GM12878 (cell line): ENCODE results near the gene CCDC14. TPM values are rescaled to one million over a fixed set of nuclear protein-coding genes. Genes with fewer than 3 reads are reported as not detected.
"Not testable (repeated sequence)": the region's sequence is repeated elsewhere in the genome, so short reads cannot be mapped to it uniquely, and the experiment has no call there.

Experiments used
- ATAC-seq: fragments of 200-7000 bp; cut with Tn5 transposase; 3 replicates; pipeline ENCODE4 v1.9.1; 2020; ENCODE audit warnings: mild to moderate bottlenecking, moderate library complexity
- BruUV-seq: library from RNA; stranded (reverse); fragments of 400-500 nt; replicated peaks from 2 replicates; lab custom pipeline; 2021; lab: Mats Ljungman, UMichigan
- CTCF ChIA-PET: fragments of 300-600 bp; sonication (Branson Sonifier 250); formaldehyde crosslinking; extraction: SDS; loops from one replicate; lab custom pipeline; 2021; ENCODE audit warnings: inconsistent platforms; lab: Yijun Ruan, JAX
- POLR2A ChIA-PET: fragments of 350-600 bp; formaldehyde crosslinking; extraction: SDS; loops from one replicate; lab custom pipeline; 2021; ENCODE audit warnings: inconsistent platforms; lab: Charles Lee
- RAD21 ChIA-PET: fragments of 300-600 bp; sonication (Branson Sonifier 250); formaldehyde crosslinking; loops from one replicate; lab custom pipeline; 2023; ENCODE audit warnings: antibody characterized with exemption; ENCODE audit not compliant: unreplicated experiment; lab: Charles Lee
- SMC1A ChIA-PET: fragments of 300-600 bp; sonication (Branson Sonifier 250); formaldehyde crosslinking; loops from one replicate; lab custom pipeline; 2023; ENCODE audit not compliant: unreplicated experiment, uncharacterized antibody; lab: Charles Lee
- DNase-seq: peaks from one replicate; pipeline ENCODE4 v3.0.0-alpha.2; 2011; ENCODE audit warnings: low read depth, low spot score
- FAIRE-seq: peaks from 3 replicates; lab custom pipeline; 2011; peaks lifted over from hg19 to GRCh38; lab: Jason Lieb, UNC
- H2AFZ ChIP-seq: 2 replicates; pipeline ENCODE4 v1.6.0; 2011; ENCODE audit warnings: low read depth, low read length, control low read depth; ENCODE audit not compliant: control insufficient read depth
- H3K27ac ChIP-seq: 2 replicates; pipeline ENCODE4 v1.5.1; 2011; ENCODE audit warnings: control low read depth; ENCODE audit not compliant: control insufficient read depth, insufficient read depth
- H3K27me3 ChIP-seq, 2 experiments: replicated peaks in 1 of 2; 2 replicates each; pipeline versions ENCODE4 v1.6.0 to v1.6.1; 2011; ENCODE audit warnings: low read length in 1 of 2; ENCODE audit not compliant: control insufficient read depth in 2 of 2, insufficient read depth in 2 of 2
- H3K36me3 ChIP-seq, 2 experiments: 2 replicates each; pipeline ENCODE4 v1.5.1; 2011; ENCODE audit warnings: low read length in 1 of 2; ENCODE audit not compliant: control insufficient read depth in 2 of 2, insufficient read depth in 2 of 2
- H3K4me1 ChIP-seq: 2 replicates; pipeline ENCODE4 v1.6.1; 2011; ENCODE audit warnings: mild to moderate bottlenecking, low read length, moderate library complexity, mixed read lengths; ENCODE audit not compliant: control insufficient read depth, insufficient read depth
- H3K4me2 ChIP-seq: 2 replicates; pipeline ENCODE4 v1.6.0; 2011; ENCODE audit warnings: control low read depth; ENCODE audit not compliant: control insufficient read depth, insufficient read depth
- H3K4me3 ChIP-seq: fragments of 200-600 bp; sonication (generic); 2 replicates; pipeline ENCODE4 v1.5.1; 2016
- H3K79me2 ChIP-seq: 2 replicates; pipeline ENCODE4 v1.6.0; 2011; ENCODE audit warnings: low read length; ENCODE audit not compliant: control insufficient read depth, insufficient read depth
- H3K9ac ChIP-seq: 2 replicates; pipeline ENCODE4 v1.8.0; 2011; ENCODE audit warnings: low read length, control low read depth, mixed read lengths; ENCODE audit not compliant: control insufficient read depth, insufficient read depth
- H3K9me3 ChIP-seq: replicated peaks from 3 replicates; pipeline ENCODE4 v1.5.1; 2011; ENCODE audit warnings: mild to moderate bottlenecking, low read length; ENCODE audit not compliant: control insufficient read depth, insufficient read depth
- H4K20me1 ChIP-seq: 2 replicates; pipeline ENCODE4 v1.6.0; 2011; ENCODE audit not compliant: control insufficient read depth, insufficient read depth
- CHD1 ChIP-seq: IDR thresholded peaks from 2 replicates; pipeline ENCODE4 v1.6.1; 2012; ENCODE audit warnings: low read depth, low read length, improper control_type of control experiment
- GATAD2B ChIP-seq: fragments of 450-650 bp; conservative IDR thresholded peaks from 2 replicates; pipeline ENCODE4 v1.6.1; 2017; ENCODE audit warnings: low read depth, mild to moderate bottlenecking, moderate library complexity
- KLF5 ChIP-seq: fragments of 450-650 bp; IDR thresholded peaks from 2 replicates; pipeline ENCODE4 v1.6.1; 2014; ENCODE audit warnings: mild to moderate bottlenecking; ENCODE audit not compliant: partially characterized antibody
- SMAD1 ChIP-seq: fragments of 450-650 bp; IDR thresholded peaks from 2 replicates; pipeline ENCODE4 v1.6.1; 2018; ENCODE audit warnings: mild to moderate bottlenecking, low read depth; ENCODE audit not compliant: partially characterized antibody
- SREBF2 ChIP-seq: IDR thresholded peaks from 2 replicates; pipeline ENCODE4 v1.6.1; 2012; ENCODE audit warnings: mild to moderate bottlenecking, low read length
- WGBS: methylation state at CpG from one replicate; pipeline ENCODE4 v1.1.6; 2016; ENCODE audit warnings: low lambda C conversion rate; ENCODE audit not compliant: insufficient replicate concordance, insufficient coverage; ENCODE audit errors: missing lambda C conversion rate; 5-methylcytosine and 5-hydroxymethylcytosine counted together
- in situ Hi-C: fragments of 300-500 bp; cut with MboI; formaldehyde crosslinking; loops from 9 replicates; pipeline ENCODE4 v1.14.3; 2018; ENCODE audit warnings: mixed read lengths
- intact Hi-C: fragments of 100-400 bp; cut with micrococcal nuclease; formaldehyde crosslinking; loops from one replicate; pipeline ENCODE4 v1.14.2; 2022; ENCODE audit not compliant: unreplicated experiment
- polyA plus RNA-seq, 11 experiments: library from polyadenylated mRNA; depleted of rRNA in 4 of 11; unstranded in 6 of 11; stranded (reverse) in 5 of 11; fragments of >200 nt; fragmentation: Nextera tagmentation in 4 of 11; fragmentation: Illumina TruSeq in 1 of 11; extraction: Ambion mirVana in 4 of 11; extraction: Trizol in 1 of 11; gene quantifications; 1 replicate in 1 of 11; 2 replicates in 10 of 11; pipeline versions ENCODE4 v1.2.1 to v1.2.3, GENCODE V29; 2011 to 2016; ENCODE audit warnings: inconsistent platforms in 2 of 11, missing spikeins in 2 of 11, low read depth in 1 of 11
- total RNA-seq, 4 experiments: library from RNA; depleted of rRNA in 3 of 4; stranded (reverse); fragments of >200 nt in 3 of 4; fragmentation: Illumina TruSeq in 1 of 4; extraction: Trizol in 1 of 4; gene quantifications; 2 replicates each; pipeline versions ENCODE4 v1.2.1 to v1.2.3, GENCODE V29; 2013 to 2021
- TF ChIP-seq, protein P1 (sequence below): fragments of 450-650 bp; IDR thresholded peaks from 2 replicates; pipeline ENCODE4 v1.6.1; 2016; ENCODE audit warnings: mild to moderate bottlenecking

The CCDC14 gene
- total and polyA plus RNA-seq, 10 of the 15 experiments (the other 5 are each of a cell fraction or from before 2014, with no cell fraction given): 15.9 to 104 (median 43.0) TPM

DNA sequence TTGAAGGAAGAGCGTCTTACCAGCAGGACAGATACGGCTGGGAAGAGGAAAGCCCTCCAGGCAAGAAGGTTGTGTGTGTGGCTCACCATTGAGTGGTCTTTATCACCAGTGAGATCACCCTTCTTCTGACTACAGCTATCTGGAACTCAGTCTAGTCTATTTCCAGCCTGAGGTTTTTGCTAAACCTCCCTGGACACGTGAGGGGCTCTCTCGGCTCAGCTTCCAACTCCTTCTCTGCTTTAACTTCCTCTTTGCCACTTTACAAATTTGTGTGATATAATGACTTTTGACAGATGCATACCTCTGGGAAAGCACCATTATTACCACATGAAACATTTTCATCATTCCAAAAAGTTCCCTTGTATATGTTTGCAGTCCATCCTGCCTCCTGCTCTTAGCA is 46.2 kb upstream of the CCDC14 start (continued):
- TF ChIP-seq, protein P1, sequence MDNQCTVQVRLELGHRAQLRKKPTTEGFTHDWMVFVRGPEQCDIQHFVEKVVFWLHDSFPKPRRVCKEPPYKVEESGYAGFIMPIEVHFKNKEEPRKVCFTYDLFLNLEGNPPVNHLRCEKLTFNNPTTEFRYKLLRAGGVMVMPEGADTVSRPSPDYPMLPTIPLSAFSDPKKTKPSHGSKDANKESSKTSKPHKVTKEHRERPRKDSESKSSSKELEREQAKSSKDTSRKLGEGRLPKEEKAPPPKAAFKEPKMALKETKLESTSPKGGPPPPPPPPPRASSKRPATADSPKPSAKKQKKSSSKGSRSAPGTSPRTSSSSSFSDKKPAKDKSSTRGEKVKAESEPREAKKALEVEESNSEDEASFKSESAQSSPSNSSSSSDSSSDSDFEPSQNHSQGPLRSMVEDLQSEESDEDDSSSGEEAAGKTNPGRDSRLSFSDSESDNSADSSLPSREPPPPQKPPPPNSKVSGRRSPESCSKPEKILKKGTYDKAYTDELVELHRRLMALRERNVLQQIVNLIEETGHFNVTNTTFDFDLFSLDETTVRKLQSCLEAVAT: no peak
- no peak for TF ChIP-seq SREBF2
- TF ChIP-seq KLF5: no peak
- no peak for TF ChIP-seq SMAD1
- TF ChIP-seq GATAD2B: no peak
- TF ChIP-seq CHD1: no peak
- TF ChIP-seq, all 136 proteins: peak for 6

DNA sequence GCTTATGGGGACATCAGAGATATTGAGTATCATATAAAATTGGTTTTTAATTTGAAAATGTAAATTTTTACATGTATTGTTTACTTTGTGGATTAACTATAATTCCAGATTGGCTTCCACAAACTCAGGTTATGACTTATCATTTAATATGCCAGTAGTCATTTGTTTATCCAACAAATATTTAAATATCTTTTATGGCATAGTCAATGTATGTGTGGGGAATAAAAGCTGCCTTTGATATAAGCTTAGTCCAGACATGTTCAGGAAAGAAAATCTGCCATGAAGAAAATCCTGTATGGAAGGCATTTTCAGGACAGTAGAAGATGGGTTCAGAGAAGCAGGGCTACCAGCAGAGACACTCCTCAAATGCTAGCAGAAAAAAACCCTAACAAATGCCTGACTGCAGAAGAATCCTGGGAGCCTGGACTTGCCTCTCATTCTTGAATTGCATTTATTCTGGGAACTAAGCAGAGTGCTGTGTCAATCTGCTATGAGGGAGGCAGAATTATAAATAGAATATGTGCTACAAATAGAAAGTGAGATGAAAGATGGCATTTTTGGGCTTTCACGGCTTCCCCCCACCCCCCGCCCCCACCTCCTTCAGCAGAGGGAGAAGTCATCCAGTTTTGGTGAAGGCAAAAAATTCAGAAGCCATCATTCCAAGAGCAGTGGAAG is 41.5 kb upstream of the CCDC14 start:
- H3K9ac ChIP-seq, ATAC-seq, H3K4me3 ChIP-seq, CTCF ChIA-PET, SMC1A ChIA-PET, H3K9me3 ChIP-seq, H3K79me2 ChIP-seq, in situ Hi-C loops, BruUV-seq, H3K36me3 ChIP-seq, H3K27ac ChIP-seq, FAIRE-seq, H3K4me1 ChIP-seq, H4K20me1 ChIP-seq, DNase-seq, H2AFZ ChIP-seq, H3K27me3 ChIP-seq, RAD21 ChIA-PET, H3K4me2 ChIP-seq, intact Hi-C loops, POLR2A ChIA-PET: not testable (repeated sequence)
- 20% methylated on average over 2 of the region's 2 CpGs for WGBS

DNA sequence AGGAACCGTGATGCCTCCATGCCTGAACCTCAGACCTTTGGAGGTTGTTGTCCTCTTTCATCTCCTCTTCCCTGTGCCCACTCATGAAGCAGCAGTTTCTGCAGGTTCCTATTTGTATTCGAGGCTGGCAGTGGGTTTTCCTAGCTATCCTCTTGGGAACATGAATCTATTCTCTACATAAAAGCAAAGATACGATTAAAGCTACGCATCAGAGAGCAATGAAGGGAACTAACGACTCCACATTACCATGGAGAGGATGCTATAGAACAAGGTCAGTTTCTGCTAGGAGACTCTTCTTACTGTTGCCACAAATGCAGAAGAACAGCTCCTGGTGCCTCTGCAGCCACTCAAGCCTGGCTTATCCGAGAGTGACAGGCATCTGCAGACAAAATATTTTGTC is 40.3 kb upstream of the CCDC14 start:
- H3K27ac ChIP-seq, intact Hi-C loops, H2AFZ ChIP-seq, CTCF ChIA-PET, H3K36me3 ChIP-seq, in situ Hi-C loops, H3K9me3 ChIP-seq, DNase-seq, RAD21 ChIA-PET, H3K4me2 ChIP-seq, BruUV-seq, H3K9ac ChIP-seq, H4K20me1 ChIP-seq, FAIRE-seq, SMC1A ChIA-PET, H3K4me3 ChIP-seq, ATAC-seq, POLR2A ChIA-PET, H3K4me1 ChIP-seq, H3K27me3 ChIP-seq, H3K79me2 ChIP-seq: not testable (repeated sequence)
- WGBS: under 1% methylated on average over 6 of the region's 6 CpGs
